ENCODE results near the gene TSR3. TPM values are rescaled to one million over a fixed set of nuclear protein-coding genes. Genes with fewer than 3 reads are reported as not detected.

The TSR3 gene
- total RNA-seq, 2 donors from 2014 or later: 39.6 to 74.4 TPM

- Histone ChIP-seq H3K36me3 (no peaks in the 10 kb centered on the region), H3K9me3 (no peaks in the 10 kb centered on the region), H3K4me3 (no peak overlapping the region), H3K27ac (no peak overlapping the region), H3K9ac (ENCODE audit: low read depth in 2 of 2, low read length in 2 of 2) (no peak overlapping the region), H3K27me3 (no peaks in the 10 kb centered on the region), H3K4me1 (peaks cover 8% of the 10 kb centered on the region)
- no peak for DNase-seq
- no peak for TF ChIP-seq CTCF (IDR thresholded peaks at IDR 0.05)
- intact Hi-C loops (cut with DNase I): no loop called here
These were observed 28.5 kb upstream of the TSR3 start for GRCh38 chr16:1380195-1380594.

GRCh38 chr16:1379304-1380076 is 27.8 kb upstream of the TSR3 start:
- no peaks in the 10 kb centered on the region for H3K36me3 ChIP-seq
- H3K9ac ChIP-seq (ENCODE audit: low read depth in 2 of 2, low read length in 2 of 2): peak overlapping the region in 1 of 2 donors; percentile 60
- no peaks in the 10 kb centered on the region for H3K27me3 ChIP-seq
- H3K4me1 ChIP-seq: peaks cover 8% of the 10 kb centered on the region
- no peak for TF ChIP-seq CTCF (IDR thresholded peaks at IDR 0.05)
- H3K9me3 ChIP-seq: no peaks in the 10 kb centered on the region
- intact Hi-C loops (cut with DNase I): no loop called here
- DNase-seq: peak; percentile 77
- H3K27ac ChIP-seq: no peak overlapping the region
- H3K4me3 ChIP-seq: peak overlapping the region; percentile 53

- peak overlapping the region; percentile 12 to 60 for H3K9ac ChIP-seq (ENCODE audit: low read depth in 2 of 2, low read length in 2 of 2)
- H3K4me3 ChIP-seq: peak overlapping the region; percentile 53
- intact Hi-C loops (cut with DNase I): no loop called here
- H3K9me3 ChIP-seq: no peaks in the 10 kb centered on the region
- H3K4me1 ChIP-seq: peaks cover 8% of the 10 kb centered on the region
- TF ChIP-seq CTCF (IDR thresholded peaks at IDR 0.05): no peak
- peak; percentile 68 for DNase-seq
- no peak overlapping the region for H3K27ac ChIP-seq
- no peaks in the 10 kb centered on the region for H3K36me3 ChIP-seq
- H3K27me3 ChIP-seq: no peaks in the 10 kb centered on the region
These were observed 27.2 kb upstream of the TSR3 start for GRCh38 chr16:1378804-1379303.

GRCh38 chr16:1378087-1378803 is 26.6 kb upstream of the TSR3 start:
- H3K36me3 ChIP-seq: no peaks in the 10 kb centered on the region
- intact Hi-C loops (cut with DNase I): no loop called here
- H3K4me3 ChIP-seq: peak overlapping the region; percentile 53

More at GRCh38 chr16:1378087-1378803, 26.6 kb upstream of the TSR3 start:
- peaks cover 8% of the 10 kb centered on the region for H3K4me1 ChIP-seq
- TF ChIP-seq CTCF (IDR thresholded peaks at IDR 0.05): no peak
- no peaks in the 10 kb centered on the region for H3K9me3 ChIP-seq
- H3K27me3 ChIP-seq: no peaks in the 10 kb centered on the region
- DNase-seq: no peak
- peak overlapping the region in 1 of 2 donors; percentile 12 for H3K9ac ChIP-seq (ENCODE audit: low read depth in 2 of 2, low read length in 2 of 2)
- H3K27ac ChIP-seq: no peak overlapping the region
